Neural progenitor cell (in vitro differentiated cells): Measurements from ENCODE around the gene UBTD1. TPM values are rescaled to one million over a fixed set of nuclear protein-coding genes. Genes with fewer than 3 reads are reported as not detected.
A peak's percentile ranks its signal among the peaks of the same experiment; 100 is the strongest.

ENCODE experiments used
- DNase-seq: peaks from one replicate; pipeline ENCODE4 v3.0.0-alpha.2; 2016; ENCODE audit warnings: low spot score
- H2AFZ ChIP-seq: fragments of 200-600 bp; sonication (generic); replicated peaks from 2 replicates; pipeline ENCODE4 v1.6.1; 2016; ENCODE audit warnings: antibody characterized with exemption
- H3F3A ChIP-seq: fragments of 200-600 bp; sonication (generic); 2 replicates; pipeline ENCODE4 v1.6.1; 2016; ENCODE audit warnings: antibody characterized with exemption, low read depth
- H3K27ac ChIP-seq: fragments of 200-600 bp; sonication (generic); 2 replicates; pipeline ENCODE4 v1.5.1; 2016; ENCODE audit warnings: mild to moderate bottlenecking
- H3K27me3 ChIP-seq: fragments of 200-600 bp; sonication (generic); 2 replicates; pipeline ENCODE4 v1.6.1; 2016; ENCODE audit warnings: mild to moderate bottlenecking, moderate library complexity
- H3K36me3 ChIP-seq: fragments of 200-600 bp; sonication (generic); 2 replicates; pipeline ENCODE4 v1.5.1; 2016
- H3K4me1 ChIP-seq: fragments of 200-600 bp; sonication (generic); 2 replicates; pipeline ENCODE4 v1.6.1; 2016; ENCODE audit warnings: mixed run types
- H3K4me2 ChIP-seq: fragments of 200-600 bp; sonication (generic); 2 replicates; pipeline ENCODE4 v1.6.1; 2016
- H3K4me3 ChIP-seq: fragments of 200-600 bp; sonication (generic); 2 replicates; pipeline ENCODE4 v1.5.1; 2016
- H3K79me2 ChIP-seq: fragments of 200-600 bp; sonication (generic); 2 replicates; pipeline ENCODE4 v1.6.1; 2016; ENCODE audit warnings: low read depth
- H3K9ac ChIP-seq: fragments of 200-600 bp; sonication (generic); 2 replicates; pipeline ENCODE4 v1.6.1; 2016
- H3K9me3 ChIP-seq: fragments of 200-600 bp; sonication (generic); 2 replicates; pipeline ENCODE4 v1.5.1; 2016; ENCODE audit warnings: low read depth
- H4K20me1 ChIP-seq: fragments of 200-600 bp; sonication (generic); 2 replicates; pipeline ENCODE4 v1.6.1; 2016; ENCODE audit warnings: low read depth
- H3K27ac Mint-ChIP-seq: 3 replicates; pipeline ENCODE4 v1.8.0; 2021; ENCODE audit warnings: mixed read lengths
- H3K27me3 Mint-ChIP-seq: 2 replicates; pipeline ENCODE4 v1.8.0; 2022; ENCODE audit warnings: low read depth, mild to moderate bottlenecking, inconsistent platforms, moderate library complexity, mixed read lengths; ENCODE audit not compliant: insufficient read depth
- H3K36me3 Mint-ChIP-seq: 3 replicates; pipeline ENCODE4 v1.8.0; 2021; ENCODE audit warnings: mixed read lengths
- H3K4me1 Mint-ChIP-seq: 3 replicates; pipeline ENCODE4 v1.8.0; 2021; ENCODE audit warnings: mixed read lengths
- H3K4me3 Mint-ChIP-seq: 3 replicates; pipeline ENCODE4 v1.8.0; 2021; ENCODE audit warnings: mild to moderate bottlenecking, moderate library complexity, mixed read lengths
- H3K9me3 Mint-ChIP-seq: 3 replicates; pipeline ENCODE4 v1.8.0; 2020; ENCODE audit warnings: mixed read lengths
- CTCF ChIP-seq: fragments of 200-600 bp; sonication (generic); IDR thresholded peaks from 2 replicates; pipeline ENCODE4 v1.5.1; 2017; ENCODE audit warnings: antibody characterized with exemption, mild to moderate bottlenecking
- EZH2 ChIP-seq: fragments of 200-600 bp; sonication (generic); IDR thresholded peaks from 2 replicates; pipeline ENCODE4 v1.6.1; 2017; ENCODE audit warnings: antibody characterized with exemption, mild to moderate bottlenecking, moderate library complexity
- EZH2phosphoT487 ChIP-seq: fragments of 200-600 bp; sonication (generic); IDR thresholded peaks from 2 replicates; pipeline ENCODE4 v1.6.1; 2017; ENCODE audit warnings: antibody characterized with exemption
- total RNA-seq: library from RNA; depleted of rRNA; stranded (reverse); fragments of >200 nt; gene quantifications from 2 replicates; pipeline ENCODE4 v1.2.3, GENCODE V29; 2015; ENCODE audit warnings: low replicate concordance

Gene UBTD1
- total RNA-seq, 1 donor from 2014 or later = 4.7 TPM

DNA sequence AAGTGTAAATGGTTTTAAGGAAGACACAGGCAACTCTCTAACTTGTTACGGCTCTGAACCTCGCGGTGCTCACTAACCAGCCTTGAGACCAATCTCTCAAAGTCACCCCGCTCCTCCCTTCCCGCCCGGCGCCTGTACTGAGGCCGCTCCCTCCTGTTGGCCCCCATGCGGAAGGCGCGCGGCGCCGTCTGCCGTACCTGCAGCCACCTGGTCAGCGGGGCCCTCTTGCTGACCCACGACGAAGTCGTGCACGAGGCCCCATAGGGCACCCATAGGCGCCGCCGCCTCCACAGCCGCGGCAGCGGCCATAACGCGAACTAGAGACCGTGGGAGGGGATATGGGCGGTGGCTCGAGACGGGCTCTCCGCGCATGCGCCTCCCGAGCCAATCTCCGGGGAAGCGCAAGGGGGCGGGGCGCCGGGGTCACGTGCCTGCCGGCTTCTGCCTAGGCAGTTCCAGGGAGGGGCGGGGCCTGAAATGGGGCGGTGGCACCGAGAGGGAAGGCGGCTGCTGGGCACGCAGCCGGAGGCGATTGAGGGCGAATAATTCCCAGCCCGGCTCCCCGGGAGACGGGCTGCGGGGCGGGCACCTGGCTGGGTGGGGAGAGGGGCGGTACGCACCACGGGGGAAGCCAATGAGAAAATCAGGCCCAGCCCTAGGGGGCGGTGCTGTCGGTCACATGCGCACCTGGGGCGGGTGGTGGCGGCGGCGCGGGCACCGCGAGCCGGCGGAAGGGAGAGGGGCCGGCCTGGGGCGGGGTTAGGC is 466 bp upstream of the UBTD1 start, which contains the start of gene MMS19:
Gene MMS19, minus strand, starts transcription at position 347 of the 765 bp plus-strand sequence. Its CDS starts 38 bp downstream, at position 309.
- Histone ChIP-seq H4K20me1 (peaks cover 66% of the 10 kb centered on the region), H3K9me3 (no peaks in the 10 kb centered on the region), H3K9ac (peak within 1 kb of the TSS; percentile 47), H3K27me3 (peaks cover 29% of the 10 kb centered on the region), H3K79me2 (peaks cover 59% of the 10 kb centered on the region), H3K4me2 (peak within 1 kb of the TSS; percentile 80), H2AFZ (peak within 1 kb of the TSS; percentile 89), H3K4me3 (peak within 1 kb of the TSS; percentile 88), H3K27ac (peak within 1 kb of the TSS; percentile 82), H3K36me3 (no peaks in the 10 kb centered on the region), H3K4me1 (peaks cover 34% of the 10 kb centered on the region), H3F3A (peaks cover 35% of the 10 kb centered on the region)
- peaks cover 16% of the 10 kb centered on the region for H3K27me3 Mint-ChIP-seq
- peak within 1 kb of the TSS; percentile 91 for H3K4me3 Mint-ChIP-seq
- peaks cover 3% of the 10 kb centered on the region for H3K36me3 Mint-ChIP-seq
- DNase-seq = peak; percentile 100
- H3K4me1 Mint-ChIP-seq = peaks cover 42% of the 10 kb centered on the region
- TF ChIP-seq EZH2phosphoT487 = no peak
- TF ChIP-seq EZH2 = no peak
- TF ChIP-seq CTCF = no peak
- H3K9me3 Mint-ChIP-seq = no peaks in the 10 kb centered on the region
- H3K27ac Mint-ChIP-seq = peak within 1 kb of the TSS; percentile 64

- peaks cover 33% of the 10 kb centered on the region for H3F3A ChIP-seq
- H4K20me1 ChIP-seq = peaks cover 51% of the 10 kb centered on the region
- peak; percentile 62 for TF ChIP-seq EZH2
- no peak for TF ChIP-seq CTCF
- peak overlapping the region; percentile 80 for H3K4me2 ChIP-seq
- Mint-ChIP-seq H3K27ac (no peak overlapping the region), H3K4me3 (peak overlapping the region; percentile 84), H3K27me3 (peaks cover 16% of the 10 kb centered on the region), H3K4me1 (peaks cover 35% of the 10 kb centered on the region), H3K36me3 (no peaks in the 10 kb centered on the region), H3K9me3 (no peaks in the 10 kb centered on the region)
- no peak overlapping the region for H3K27ac ChIP-seq
- H3K36me3 ChIP-seq = no peaks in the 10 kb centered on the region
- H2AFZ ChIP-seq = peak overlapping the region; percentile 89
- H3K27me3 ChIP-seq = peaks cover 29% of the 10 kb centered on the region
- peaks cover 44% of the 10 kb centered on the region for H3K79me2 ChIP-seq
- peaks cover 30% of the 10 kb centered on the region for H3K4me1 ChIP-seq
- peak overlapping the region; percentile 88 for H3K4me3 ChIP-seq
- H3K9me3 ChIP-seq = no peaks in the 10 kb centered on the region
- peak; percentile 32 for DNase-seq
- H3K9ac ChIP-seq = no peak overlapping the region
Observed at GRCh38 chr10:97499561-97500296, 1.0 kb downstream of the UBTD1 start.

DNA sequence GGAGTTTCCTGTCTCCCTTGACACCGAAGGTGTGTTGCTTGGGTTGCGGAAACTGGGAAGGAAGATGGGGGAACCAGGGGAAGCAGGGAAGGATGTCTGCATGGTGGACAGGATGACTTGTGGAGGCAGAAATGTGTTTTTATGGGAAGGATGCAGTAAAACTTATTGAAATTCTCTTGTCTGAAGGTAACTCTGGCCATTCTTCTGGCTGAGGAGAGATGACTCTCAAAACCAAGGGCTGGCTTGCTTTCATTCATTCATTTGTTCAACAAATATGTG is 1.5 kb downstream of the UBTD1 start:
- H3K9me3 ChIP-seq = no peaks in the 10 kb centered on the region
- H3K4me3 ChIP-seq = peak overlapping the region; percentile 88
- H2AFZ ChIP-seq = no peak overlapping the region
- H3K27me3 ChIP-seq = peaks cover 29% of the 10 kb centered on the region
- no peaks in the 10 kb centered on the region for H3K9me3 Mint-ChIP-seq
- H3K36me3 Mint-ChIP-seq = no peaks in the 10 kb centered on the region
- TF ChIP-seq EZH2phosphoT487 = no peak
- no peak for TF ChIP-seq EZH2
- TF ChIP-seq CTCF = no peak
- H3K27ac ChIP-seq = no peak overlapping the region
- no peaks in the 10 kb centered on the region for H3K36me3 ChIP-seq
- peak overlapping the region; percentile 80 for H3K4me2 ChIP-seq
- H4K20me1 ChIP-seq = peaks cover 46% of the 10 kb centered on the region
- H3K9ac ChIP-seq = no peak overlapping the region
- H3K4me1 Mint-ChIP-seq = peaks cover 30% of the 10 kb centered on the region
- peaks cover 16% of the 10 kb centered on the region for H3K27me3 Mint-ChIP-seq
- peak overlapping the region; percentile 84 for H3K4me3 Mint-ChIP-seq
- peaks cover 44% of the 10 kb centered on the region for H3K79me2 ChIP-seq
- no peak overlapping the region for H3K27ac Mint-ChIP-seq
- peaks cover 28% of the 10 kb centered on the region for H3F3A ChIP-seq
- H3K4me1 ChIP-seq = peaks cover 25% of the 10 kb centered on the region
- no peak for DNase-seq
